ENCODE measurements around the gene CAND1. TPM values are rescaled to one million over a fixed set of nuclear protein-coding genes. Genes with fewer than 3 reads are reported as not detected.

CAND1 gene
- total RNA-seq, 1 experiment from 2014 or later = 155 TPM

DNA sequence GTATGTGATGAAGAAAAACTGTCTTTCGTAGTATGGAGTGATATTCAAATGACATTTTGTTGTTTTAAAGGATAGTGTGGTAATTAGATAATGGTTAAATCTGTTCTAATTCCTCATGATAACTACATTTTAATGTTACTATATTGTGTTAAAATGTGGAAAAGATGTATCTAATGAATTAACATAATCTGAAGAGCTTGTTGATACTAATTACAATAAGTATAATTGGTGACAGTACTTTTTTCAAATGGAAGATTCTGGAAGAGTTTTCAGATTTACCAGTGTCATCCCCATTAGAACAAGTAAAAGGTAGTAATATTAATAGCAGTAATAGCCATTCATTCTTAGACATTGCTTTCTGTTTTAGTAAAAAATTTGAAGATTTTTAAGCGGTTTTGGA, 37.6 kb downstream of the CAND1 start:
- Histone ChIP-seq H3K79me2 (ENCODE audit: insufficient read depth, low read length) (peaks cover 27% of the 10 kb centered on the region), H3K27me3 (ENCODE audit: insufficient read depth, low read length) (no peaks in the 10 kb centered on the region), H3K4me2 (ENCODE audit: low read length) (no peak overlapping the region), H3K36me3 (ENCODE audit: control insufficient read depth in 1 of 2, insufficient read depth in 2 of 2, low read length in 2 of 2) (peaks cover 46 to 50% of the 10 kb centered on the region in 2 experiments), H2AFZ (ENCODE audit: low read depth, low read length, poor library complexity, severe bottlenecking) (no peak overlapping the region), H3K9me3 (ENCODE audit: control insufficient read depth in 1 of 2, insufficient read depth in 1 of 2, low read depth in 1 of 2, low read length in 2 of 2) (no peaks in the 10 kb centered on the region), H3K4me3 (replicated peaks in 1 of 2; ENCODE audit: low read depth in 1 of 2, low read length in 2 of 2) (no peak overlapping the region), H3K9me2 (ENCODE audit: insufficient read depth) (no peaks in the 10 kb centered on the region), H3K4me1 (ENCODE audit: control insufficient read depth in 1 of 2, insufficient read depth in 2 of 2, low read length in 2 of 2) (no peaks in the 10 kb centered on the region), H4K20me1 (ENCODE audit: insufficient read depth) (no peaks in the 10 kb centered on the region; the same call in 1 of the 2 replicates), H3K27ac (ENCODE audit: low read depth, low read length) (no peak overlapping the region), H3K9ac (ENCODE audit: low read length) (no peak overlapping the region)
- BruUV-seq (replicated peaks) = no TSS peak
- ChIA-PET RAD21 (ENCODE audit: low non-redundant PET in 1 of 2, low total read pairs in 2 of 2, uncharacterized antibody in 2 of 2, unreplicated experiment in 2 of 2) (no interaction called here), POLR2A (no interaction called here), CTCF (no interaction called here)
- intact Hi-C loops (cut with micrococcal nuclease) = no loop called here
- DNase-seq (ENCODE audit: low read depth, low spot score) (no peak), ATAC-seq (no peak)
- no peak for TF ChIP-seq SP1 (IDR thresholded peaks at IDR 0.05; ENCODE audit: low read depth)
- TF ChIP-seq SRF (IDR thresholded peaks at IDR 0.05; ENCODE audit: low read depth) = no peak
- TF ChIP-seq, protein P1, sequence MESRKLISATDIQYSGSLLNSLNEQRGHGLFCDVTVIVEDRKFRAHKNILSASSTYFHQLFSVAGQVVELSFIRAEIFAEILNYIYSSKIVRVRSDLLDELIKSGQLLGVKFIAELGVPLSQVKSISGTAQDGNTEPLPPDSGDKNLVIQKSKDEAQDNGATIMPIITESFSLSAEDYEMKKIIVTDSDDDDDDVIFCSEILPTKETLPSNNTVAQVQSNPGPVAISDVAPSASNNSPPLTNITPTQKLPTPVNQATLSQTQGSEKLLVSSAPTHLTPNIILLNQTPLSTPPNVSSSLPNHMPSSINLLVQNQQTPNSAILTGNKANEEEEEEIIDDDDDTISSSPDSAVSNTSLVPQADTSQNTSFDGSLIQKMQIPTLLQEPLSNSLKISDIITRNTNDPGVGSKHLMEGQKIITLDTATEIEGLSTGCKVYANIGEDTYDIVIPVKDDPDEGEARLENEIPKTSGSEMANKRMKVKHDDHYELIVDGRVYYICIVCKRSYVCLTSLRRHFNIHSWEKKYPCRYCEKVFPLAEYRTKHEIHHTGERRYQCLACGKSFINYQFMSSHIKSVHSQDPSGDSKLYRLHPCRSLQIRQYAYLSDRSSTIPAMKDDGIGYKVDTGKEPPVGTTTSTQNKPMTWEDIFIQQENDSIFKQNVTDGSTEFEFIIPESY (IDR thresholded peaks at IDR 0.05; ENCODE audit: extremely low read depth, insufficient replicate concordance, low read length) = no peak
- TF ChIP-seq, protein P2, sequence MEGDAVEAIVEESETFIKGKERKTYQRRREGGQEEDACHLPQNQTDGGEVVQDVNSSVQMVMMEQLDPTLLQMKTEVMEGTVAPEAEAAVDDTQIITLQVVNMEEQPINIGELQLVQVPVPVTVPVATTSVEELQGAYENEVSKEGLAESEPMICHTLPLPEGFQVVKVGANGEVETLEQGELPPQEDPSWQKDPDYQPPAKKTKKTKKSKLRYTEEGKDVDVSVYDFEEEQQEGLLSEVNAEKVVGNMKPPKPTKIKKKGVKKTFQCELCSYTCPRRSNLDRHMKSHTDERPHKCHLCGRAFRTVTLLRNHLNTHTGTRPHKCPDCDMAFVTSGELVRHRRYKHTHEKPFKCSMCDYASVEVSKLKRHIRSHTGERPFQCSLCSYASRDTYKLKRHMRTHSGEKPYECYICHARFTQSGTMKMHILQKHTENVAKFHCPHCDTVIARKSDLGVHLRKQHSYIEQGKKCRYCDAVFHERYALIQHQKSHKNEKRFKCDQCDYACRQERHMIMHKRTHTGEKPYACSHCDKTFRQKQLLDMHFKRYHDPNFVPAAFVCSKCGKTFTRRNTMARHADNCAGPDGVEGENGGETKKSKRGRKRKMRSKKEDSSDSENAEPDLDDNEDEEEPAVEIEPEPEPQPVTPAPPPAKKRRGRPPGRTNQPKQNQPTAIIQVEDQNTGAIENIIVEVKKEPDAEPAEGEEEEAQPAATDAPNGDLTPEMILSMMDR (IDR thresholded peaks at IDR 0.05 in 2 of 3, conservative IDR thresholded peaks at IDR 0.05 in 1 of 3; ENCODE audit: borderline replicate concordance in 1 of 3, insufficient read depth in 1 of 3, low read depth in 2 of 3, low read length in 2 of 3) = no peak
- TF ChIP-seq YY1 (IDR thresholded peaks at IDR 0.05; ENCODE audit: extremely low read depth, insufficient replicate concordance, low read depth, low read length) = no peak
- no peak for TF ChIP-seq EZH2 (IDR thresholded peaks at IDR 0.05)
